ENCODE measurements around the gene ABCC8.

ABCC8 gene

DNA sequence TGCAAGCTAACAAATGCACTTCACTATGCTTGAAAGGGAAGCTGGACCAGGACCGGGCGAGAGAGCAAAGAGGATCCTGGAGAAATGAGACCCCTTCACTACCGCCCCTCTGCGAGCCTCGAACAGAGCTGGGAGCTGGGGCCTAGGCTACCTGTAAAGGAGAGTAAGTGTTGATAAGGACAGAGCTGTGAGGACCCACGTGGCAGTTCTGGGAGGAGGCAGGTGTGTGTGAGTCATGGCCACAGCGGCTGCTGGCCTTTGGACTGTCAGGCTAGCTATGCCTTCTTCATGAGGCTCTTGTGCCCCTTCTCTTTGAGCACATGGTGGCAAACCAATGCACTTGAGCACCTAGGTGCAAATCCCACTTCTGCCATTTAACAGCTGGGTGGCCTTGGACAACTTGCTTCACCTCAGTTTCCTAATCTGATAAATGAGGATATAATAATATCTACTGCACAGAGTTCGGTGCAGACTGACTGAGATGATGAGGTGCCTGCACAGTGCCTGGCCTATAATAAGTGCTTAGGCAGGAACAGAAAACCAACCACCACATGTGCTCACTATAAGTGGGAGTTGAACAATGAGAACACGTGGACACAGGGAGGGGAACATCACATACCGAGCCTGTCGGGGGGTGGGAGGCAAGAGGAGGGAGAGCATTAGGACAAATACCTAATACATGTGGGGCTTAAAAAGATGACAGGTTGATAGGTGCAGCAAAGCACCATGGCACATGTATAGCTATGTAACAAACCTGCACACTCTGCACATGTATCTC, 52.9 kb downstream of the ABCC8 start:
- no peak for DNase-seq

- DNase-seq = no peak
Observed at GRCh38 chr11:17421781-17422180, 54.9 kb downstream of the ABCC8 start.

- DNase-seq = no peak
Observed at GRCh38 chr11:17418444-17419081, 58.1 kb downstream of the ABCC8 start.

- DNase-seq = no peak
Observed at GRCh38 chr11:17416492-17416891, 60.2 kb downstream of the ABCC8 start.

DNA sequence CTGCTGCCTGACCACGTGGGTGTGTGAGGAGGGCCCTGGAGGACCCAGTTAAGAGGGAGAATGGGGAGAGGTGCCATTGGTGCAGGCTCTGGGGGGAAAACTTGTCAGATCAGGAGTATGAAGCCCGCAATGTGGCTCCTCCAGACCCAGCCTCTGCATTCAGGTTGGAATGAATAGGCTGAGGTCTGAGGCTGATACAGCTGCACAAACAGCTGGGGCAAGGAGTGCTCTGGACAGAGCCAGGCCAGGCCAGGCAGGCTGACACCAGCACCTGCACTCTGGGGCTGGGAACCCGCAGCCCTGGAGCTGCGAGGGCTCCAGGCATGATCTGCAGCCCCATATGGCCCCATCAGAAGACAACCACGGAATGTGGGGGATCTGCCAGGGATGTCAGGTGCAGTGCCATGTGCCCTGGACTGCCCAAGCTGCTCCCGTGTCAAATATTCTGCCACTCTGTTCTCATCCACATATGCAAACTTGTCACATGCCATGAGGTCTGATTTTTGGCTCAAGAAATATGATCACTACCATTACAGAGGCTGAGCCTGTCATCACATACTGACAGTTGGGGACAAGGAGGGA, 61.0 kb downstream of the ABCC8 start:
- no peak for DNase-seq

- DNase-seq = no peak
Observed at GRCh38 chr11:17414992-17415391, 61.7 kb downstream of the ABCC8 start.

GRCh38 chr11:17414317-17414737, 62.3 kb downstream of the ABCC8 start:
- DNase-seq = no peak

DNA sequence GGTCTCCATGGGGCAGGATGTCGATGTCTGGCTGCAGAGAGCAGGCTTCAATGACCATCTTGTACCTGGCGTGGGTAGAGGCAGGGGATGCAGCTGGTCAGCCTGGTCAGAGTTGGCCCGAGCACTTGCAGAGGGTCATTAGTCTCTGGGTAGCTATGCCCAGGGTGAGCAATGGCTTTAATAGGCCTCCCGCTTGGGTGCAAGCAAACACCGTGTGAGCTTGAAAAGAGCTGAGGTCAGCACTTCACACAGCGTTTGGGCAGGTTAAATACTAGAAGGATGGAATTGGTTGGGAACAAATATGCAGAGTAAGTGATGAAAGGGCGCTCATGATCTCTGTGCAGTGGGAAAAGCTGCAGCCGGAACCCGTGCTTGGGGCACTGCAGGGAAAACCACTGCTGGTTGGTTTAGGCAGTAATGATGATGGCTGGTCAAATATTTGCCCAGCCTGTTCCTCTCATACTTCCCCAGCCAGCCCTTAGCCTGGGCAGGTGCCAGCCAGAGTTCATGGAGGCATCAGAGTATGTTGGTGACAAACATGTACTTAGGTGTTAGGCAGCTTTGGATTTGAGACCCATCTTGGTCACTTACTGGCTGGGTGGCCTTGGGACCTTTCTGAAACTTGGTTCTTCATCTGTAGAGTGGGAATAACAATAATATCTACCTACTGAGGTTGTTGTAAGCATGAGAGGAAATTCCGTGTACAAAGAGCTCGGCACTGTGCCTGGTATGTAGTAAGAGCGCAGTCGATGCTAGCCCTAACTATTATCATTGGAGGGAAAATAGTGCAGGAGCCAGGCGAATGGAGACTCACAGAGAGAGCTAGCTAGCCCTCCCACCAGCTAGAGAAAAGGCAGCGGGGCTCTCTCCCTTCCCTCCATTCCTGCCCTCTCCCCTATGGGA, 63.0 kb downstream of the ABCC8 start:
- no peak for DNase-seq

DNA sequence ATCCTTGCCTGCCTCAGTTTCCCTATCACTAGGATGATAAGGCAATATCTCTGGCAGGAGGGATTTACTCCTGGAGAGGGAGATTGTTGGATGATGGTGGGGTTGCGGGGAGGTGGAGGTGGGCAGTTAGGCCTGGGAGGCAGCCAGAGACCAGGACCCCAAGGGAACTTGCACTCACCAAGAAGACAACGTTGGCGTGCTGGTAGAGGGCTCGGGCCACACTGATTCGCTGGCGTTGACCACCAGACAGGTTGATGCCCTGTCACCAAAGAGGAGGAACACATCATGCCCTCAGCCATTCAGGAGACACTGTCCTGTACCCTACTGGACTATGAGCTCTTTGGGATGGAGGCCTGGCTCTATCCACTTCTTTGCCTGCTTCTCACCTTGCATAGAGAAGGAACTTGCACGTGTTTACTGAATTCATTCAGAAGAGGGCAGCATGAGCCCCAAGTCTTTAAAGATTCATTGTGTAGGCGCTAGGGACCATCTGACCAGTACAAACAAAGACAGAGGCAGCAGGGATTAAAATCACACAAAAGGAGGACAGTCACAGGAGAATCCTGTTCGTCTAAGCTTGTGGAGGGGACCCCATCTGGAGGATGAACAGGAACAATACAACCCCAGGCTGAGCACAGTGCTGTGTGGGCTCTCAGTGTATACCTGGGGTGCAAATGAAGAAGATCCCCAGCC, 64.0 kb downstream of the ABCC8 start:
- DNase-seq = no peak

DNA sequence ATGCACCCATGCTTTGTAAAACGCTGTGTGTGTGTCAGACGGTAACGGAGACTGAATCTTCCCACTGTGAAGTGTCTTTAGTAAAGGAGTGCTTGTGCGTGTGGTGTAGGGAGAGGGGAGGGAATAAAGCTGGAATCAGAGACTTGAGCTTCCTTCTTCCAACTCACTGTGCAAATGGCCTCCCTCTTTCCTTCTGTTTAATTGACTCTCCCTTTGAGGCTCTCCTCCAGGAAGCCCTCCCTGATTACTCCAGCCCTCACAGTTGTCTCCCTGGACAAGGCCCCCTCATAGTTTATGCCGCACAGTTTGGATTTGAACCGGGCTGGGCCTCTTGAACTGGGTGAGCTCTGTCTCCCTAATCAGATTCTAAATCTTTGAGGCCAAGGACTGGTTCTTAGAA, 65.2 kb downstream of the ABCC8 start:
- DNase-seq = no peak

DNA sequence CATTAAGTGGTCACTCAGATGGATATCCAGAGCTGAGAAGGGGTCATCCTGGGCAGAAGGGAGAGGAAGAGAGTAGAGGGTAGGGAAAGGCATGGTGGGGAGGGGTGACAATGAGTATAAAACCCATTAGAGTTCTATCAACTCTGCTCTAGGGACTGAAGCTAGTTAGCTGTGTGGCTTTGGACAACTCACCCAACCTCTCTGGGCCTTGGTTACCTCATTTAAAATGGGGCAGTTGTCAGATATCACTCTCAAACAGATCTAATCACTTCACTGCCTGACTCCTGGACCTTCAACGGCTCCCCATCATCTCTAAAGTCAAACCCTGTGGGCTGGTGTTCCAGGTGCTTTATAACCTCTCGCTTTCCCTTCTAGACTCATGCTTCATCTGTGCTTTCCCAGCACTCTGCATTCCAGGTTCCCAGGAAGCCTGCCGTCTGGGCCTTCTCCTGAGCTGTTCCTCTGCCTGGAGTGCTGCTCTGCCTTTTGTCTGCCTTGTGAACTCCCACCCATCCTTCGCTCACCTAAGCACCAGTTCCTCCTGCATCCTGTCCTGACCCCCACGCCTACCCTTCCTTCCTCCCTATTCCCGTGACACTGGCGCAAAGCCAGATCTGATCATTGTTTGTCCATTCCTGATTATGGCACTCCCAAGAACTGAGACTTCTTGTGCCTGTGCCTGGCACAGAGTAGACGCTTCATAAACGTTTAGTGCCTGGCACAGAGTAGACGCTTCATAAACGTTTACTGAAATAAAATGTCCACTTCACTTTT, 65.9 kb downstream of the ABCC8 start:
- no peak for DNase-seq

GRCh38 chr11:17408641-17409040, 68.0 kb downstream of the ABCC8 start:
- no peak for DNase-seq

GRCh38 chr11:17408026-17408425, 68.6 kb downstream of the ABCC8 start:
- no peak for DNase-seq

DNA sequence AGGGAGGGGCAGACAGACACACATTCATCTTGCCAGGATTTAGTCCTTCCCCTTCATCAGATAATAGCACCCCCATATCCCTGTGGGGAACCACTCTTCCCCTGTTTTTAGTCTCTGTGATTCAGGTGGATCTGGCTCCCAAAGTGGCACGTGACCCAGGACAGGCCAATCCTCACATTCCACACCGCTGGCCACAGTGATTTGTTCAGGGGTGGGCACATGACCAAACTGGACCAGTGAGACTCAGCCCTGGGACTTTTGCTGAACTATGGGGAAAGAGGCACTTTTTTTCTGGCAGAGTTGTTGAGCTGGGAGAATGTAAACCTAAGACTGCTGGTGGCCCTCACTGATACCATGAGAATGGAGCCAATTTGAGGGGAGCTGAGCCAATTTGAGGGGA, 69.1 kb downstream of the ABCC8 start:
- DNase-seq = no peak

GRCh38 chr11:17406818-17407149, 69.9 kb downstream of the ABCC8 start:
- no peak for DNase-seq

GRCh38 chr11:17406082-17406817, 70.4 kb downstream of the ABCC8 start:
- DNase-seq = no peak

DNA sequence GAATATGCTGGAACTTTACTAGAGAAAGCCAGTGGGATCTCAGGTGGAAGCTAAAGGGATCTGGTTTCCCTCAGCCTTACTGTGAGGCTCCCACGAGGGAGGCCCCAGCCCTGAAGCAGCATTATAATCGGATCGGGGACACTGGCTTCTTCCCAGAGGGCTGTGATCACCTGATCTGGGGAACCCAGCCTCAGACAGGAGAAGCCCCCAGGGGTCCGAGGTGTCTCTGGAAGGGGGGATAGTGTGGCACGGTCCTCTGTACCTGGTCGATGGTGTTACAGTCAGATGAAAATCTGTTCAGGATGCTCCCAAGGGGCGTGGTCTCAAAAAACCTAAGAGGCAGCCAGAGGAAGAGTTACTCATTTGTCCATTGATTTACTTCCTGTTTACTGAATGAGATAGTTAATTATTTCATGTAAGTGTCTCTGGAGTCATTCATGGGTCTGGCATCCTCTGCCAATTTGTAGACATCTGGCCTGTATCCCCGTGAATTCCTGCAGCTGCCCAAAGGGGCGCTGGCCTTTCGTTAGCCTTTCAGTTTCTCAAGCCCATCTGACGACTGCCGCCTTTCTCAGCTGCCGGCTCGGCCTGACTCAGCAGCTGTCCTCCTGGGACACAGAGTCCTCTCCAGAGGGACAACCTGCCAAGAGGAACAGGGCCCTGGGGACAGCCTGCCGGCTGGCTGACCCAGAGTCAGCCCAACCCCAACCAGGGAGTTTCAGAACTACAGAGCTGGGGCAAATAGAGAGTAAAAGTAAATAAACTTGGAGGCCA, 71.2 kb downstream of the ABCC8 start:
- no peak for DNase-seq

GRCh38 chr11:17403980-17404759, 72.5 kb downstream of the ABCC8 start:
- DNase-seq = no peak

- no peak for DNase-seq
Observed at GRCh38 chr11:17402486-17402885, 74.2 kb downstream of the ABCC8 start.

DNA sequence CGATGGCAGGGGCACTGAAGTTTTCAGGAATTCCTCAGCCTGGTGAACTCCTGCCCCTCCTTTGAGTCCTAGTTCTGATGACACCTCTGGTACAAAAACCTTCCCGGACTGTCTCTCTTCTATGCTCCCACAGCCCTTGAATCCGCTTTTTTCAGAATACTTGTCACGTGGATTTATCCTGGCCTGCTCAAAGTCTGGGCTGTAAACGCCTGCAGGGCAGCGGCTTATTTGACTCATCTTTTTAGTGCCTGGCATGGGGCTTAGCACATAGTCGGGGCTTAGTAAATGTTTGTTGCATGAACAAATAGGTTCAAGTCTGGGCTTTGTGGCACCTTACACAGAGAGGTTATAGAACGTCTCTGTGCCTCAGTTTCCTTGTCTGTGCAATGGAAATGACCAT, 74.8 kb downstream of the ABCC8 start:
- no peak for DNase-seq
